ENCODE measurements around the gene ORM1.

- TF ChIP-seq EZH2phosphoT487 (IDR thresholded peaks at IDR 0.05; ENCODE audit: borderline replicate concordance) (no peak), CTCF (conservative IDR thresholded peaks at IDR 0.05; ENCODE audit: low read length) (no peak)
Measured at GRCh38 chr9:114351932-114352331, 29.0 kb downstream of the ORM1 start.
